Kidney (tissue), 14 donors: Measurements from ENCODE around the gene PSME2. TPM values are rescaled to one million over a fixed set of nuclear protein-coding genes. Genes with fewer than 3 reads are reported as not detected.

ENCODE experiments used
- DNase-seq, 5 donors: peaks; one replicate each; pipeline ENCODE4 v3.0.0-alpha.2; 2013 to 2020
- FAIRE-seq: peaks from 2 replicates; lab custom pipeline; 2012; peaks lifted over from hg19 to GRCh38; lab: Jason Lieb, UNC
- H3K27ac ChIP-seq, 2 donors: one replicate each; pipeline ENCODE4 v1.7.0; 2013; ENCODE audit warnings: low read depth in 2 of 2, low read length in 2 of 2, inconsistent platforms in 1 of 2
- H3K27me3 ChIP-seq: one replicate; pipeline ENCODE4 v1.7.1; 2013; ENCODE audit warnings: low read length, inconsistent platforms; ENCODE audit not compliant: control insufficient read depth, insufficient read depth
- H3K36me3 ChIP-seq, 3 donors: one replicate each; pipeline versions ENCODE4 v1.7.0 to v1.7.1; 2013; ENCODE audit warnings: low read length in 3 of 3, control low read depth in 1 of 3, inconsistent platforms in 1 of 3; ENCODE audit not compliant: insufficient read depth in 3 of 3, control insufficient read depth in 2 of 3
- H3K4me1 ChIP-seq, 3 donors: one replicate each; pipeline versions ENCODE4 v1.7.0 to v1.7.1; 2013; ENCODE audit warnings: low read length in 3 of 3, inconsistent platforms in 1 of 3, low read depth in 1 of 3; ENCODE audit not compliant: control insufficient read depth in 2 of 3, insufficient read depth in 2 of 3
- H3K4me3 ChIP-seq, 3 donors: one replicate each; pipeline versions ENCODE4 v1.7.0 to v1.8.1; 2013; ENCODE audit warnings: low read length in 3 of 3, control low read depth in 1 of 3, inconsistent platforms in 1 of 3
- H3K9ac ChIP-seq, 3 donors: one replicate each; pipeline versions ENCODE4 v1.7.0 to v1.7.1; 2013; ENCODE audit warnings: low read length in 3 of 3, control low read depth in 1 of 3, inconsistent platforms in 1 of 3
- H3K9me3 ChIP-seq, 3 donors: one replicate each; pipeline versions ENCODE4 v1.7.0 to v1.7.1; 2013; ENCODE audit warnings: low read length in 3 of 3, control low read depth in 1 of 3, inconsistent platforms in 1 of 3; ENCODE audit not compliant: control insufficient read depth in 2 of 3, insufficient read depth in 1 of 3
- intact Hi-C: fragments of 100-400 bp; cut with DNase I; formaldehyde crosslinking; loops from one replicate; pipeline ENCODE4 v1.11.1; 2022
- polyA plus RNA-seq: library from polyadenylated mRNA; stranded (reverse); fragments of 350-450 nt; fragmentation: Illumina TruSeq; extraction: RNeasy Lipid Tissue Mini Kit (QIAGEN cat#74804); gene quantifications from one replicate; pipeline ENCODE4 v1.2.3, GENCODE V29; 2014; ENCODE audit warnings: low read depth, low replicate concordance; ENCODE audit not compliant: insufficient read depth
- total RNA-seq: library from RNA; stranded (reverse); fragmentation: NEBNext Ultra II Directional; extraction: Animal tissue kit (Norgen Biotek cat#: 25700); gene quantifications from one replicate; pipeline ENCODE4 v1.2.1, GENCODE V29; 2021
- TF ChIP-seq, protein P1 (sequence below): IDR thresholded peaks from 3 replicates; pipeline ENCODE4 v1.5.1; 2012; ENCODE audit warnings: mild to moderate bottlenecking, moderate library complexity, borderline replicate concordance; ENCODE audit not compliant: insufficient read depth; ENCODE audit errors: extremely low read depth
- donor health status: control.
- donor health status: control.
- donor health status: control.
- donor health status: control.
- donor health status: control.
- donor health status: DM: yes; HTN: yes; CAD: no.
- donor health status: Normal renal cell carcinoma (clear cell type).

Gene PSME2
- total and polyA plus RNA-seq, 2 donors from 2014 or later, result 148 to 289 TPM

GRCh38 chr14:24135584-24135833 is 10.9 kb downstream of the PSME2 start:
- peak overlapping the region in 2 of 3 donors; percentile 40 to 72 for H3K9ac ChIP-seq
- H3K9me3 ChIP-seq, result no peaks in the 10 kb centered on the region
- H3K27ac ChIP-seq, result peak overlapping the region; percentile 63 to 92
- H3K4me1 ChIP-seq, result peaks cover 0 to 43% (median 21%) of the 10 kb centered on the region in 3 donors
- TF ChIP-seq, protein P1, sequence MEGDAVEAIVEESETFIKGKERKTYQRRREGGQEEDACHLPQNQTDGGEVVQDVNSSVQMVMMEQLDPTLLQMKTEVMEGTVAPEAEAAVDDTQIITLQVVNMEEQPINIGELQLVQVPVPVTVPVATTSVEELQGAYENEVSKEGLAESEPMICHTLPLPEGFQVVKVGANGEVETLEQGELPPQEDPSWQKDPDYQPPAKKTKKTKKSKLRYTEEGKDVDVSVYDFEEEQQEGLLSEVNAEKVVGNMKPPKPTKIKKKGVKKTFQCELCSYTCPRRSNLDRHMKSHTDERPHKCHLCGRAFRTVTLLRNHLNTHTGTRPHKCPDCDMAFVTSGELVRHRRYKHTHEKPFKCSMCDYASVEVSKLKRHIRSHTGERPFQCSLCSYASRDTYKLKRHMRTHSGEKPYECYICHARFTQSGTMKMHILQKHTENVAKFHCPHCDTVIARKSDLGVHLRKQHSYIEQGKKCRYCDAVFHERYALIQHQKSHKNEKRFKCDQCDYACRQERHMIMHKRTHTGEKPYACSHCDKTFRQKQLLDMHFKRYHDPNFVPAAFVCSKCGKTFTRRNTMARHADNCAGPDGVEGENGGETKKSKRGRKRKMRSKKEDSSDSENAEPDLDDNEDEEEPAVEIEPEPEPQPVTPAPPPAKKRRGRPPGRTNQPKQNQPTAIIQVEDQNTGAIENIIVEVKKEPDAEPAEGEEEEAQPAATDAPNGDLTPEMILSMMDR, result no peak
- no peak for FAIRE-seq
- intact Hi-C loops, result no loop called here
- H3K4me3 ChIP-seq, result peak overlapping the region; percentile 62 to 70 (median 67)
- H3K27me3 ChIP-seq, result no peaks in the 10 kb centered on the region
- peaks cover 0 to 23% (median 14%) of the 10 kb centered on the region in 3 donors for H3K36me3 ChIP-seq
- no peak for DNase-seq

DNA sequence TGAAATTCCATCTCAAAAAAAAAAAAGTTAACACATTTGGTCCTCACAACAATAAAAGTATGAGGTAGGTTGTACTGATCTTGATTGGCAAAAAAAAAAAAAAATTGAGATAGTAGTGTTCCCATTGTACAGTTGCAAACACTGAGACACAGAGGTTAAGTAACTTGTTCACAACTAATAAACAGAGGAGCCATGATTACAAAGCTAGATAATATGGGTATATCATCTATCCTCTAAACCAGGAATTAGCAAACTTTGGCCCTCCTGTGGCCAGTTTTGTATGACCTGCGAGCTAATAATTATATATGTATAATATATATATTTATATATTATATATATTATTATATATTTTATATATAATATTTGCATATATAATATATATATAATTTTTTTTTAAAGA is 12.7 kb downstream of the PSME2 start:
- intact Hi-C loops, result no loop called here
- Histone ChIP-seq H3K36me3 (peaks cover 0 to 16% (median 12%) of the 10 kb centered on the region in 3 donors), H3K9ac (no peak overlapping the region), H3K27ac (no peak overlapping the region), H3K4me3 (no peak overlapping the region), H3K27me3 (no peaks in the 10 kb centered on the region), H3K4me1 (peaks cover 0 to 39% (median 25%) of the 10 kb centered on the region in 3 donors), H3K9me3 (no peaks in the 10 kb centered on the region)
- FAIRE-seq, result no peak
- TF ChIP-seq, protein P1, result no peak
- DNase-seq, result no peak

DNA sequence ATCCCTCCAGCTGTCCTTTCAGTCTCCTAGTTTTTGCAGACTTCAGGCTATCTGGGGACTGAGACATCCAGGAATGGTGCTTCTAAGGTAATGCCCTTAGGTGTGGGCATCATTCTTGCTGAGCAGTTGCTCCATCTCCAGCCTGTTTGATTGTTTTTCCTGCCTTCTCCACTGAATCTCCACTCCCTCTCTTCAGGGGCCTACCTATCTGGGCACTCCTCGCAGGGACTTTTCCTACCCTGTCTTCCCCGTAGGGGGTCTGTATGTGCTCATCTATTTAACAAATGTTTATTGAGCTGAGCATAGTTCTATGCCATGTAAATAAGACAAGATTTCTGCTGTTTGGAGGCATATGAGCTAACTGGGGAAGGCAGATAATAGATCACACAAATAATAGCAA is 13.4 kb downstream of the PSME2 start:
- intact Hi-C loops, result no loop called here
- Histone ChIP-seq H3K27ac (peak overlapping the region in 1 of 2 donors; percentile 90), H3K9me3 (no peaks in the 10 kb centered on the region), H3K9ac (peak overlapping the region in 1 of 3 donors; percentile 12), H3K4me1 (peaks cover 0 to 34% (median 25%) of the 10 kb centered on the region in 3 donors), H3K27me3 (no peaks in the 10 kb centered on the region), H3K4me3 (no peak overlapping the region), H3K36me3 (peaks cover 0 to 8% (median 4%) of the 10 kb centered on the region in 3 donors)
- DNase-seq (no peak), FAIRE-seq (no peak)
- TF ChIP-seq, protein P1, result no peak
